ENCODE results near the gene GPRC5B.
A peak's percentile ranks its signal among the peaks of the same experiment; 100 is the strongest.

Gene GPRC5B

GRCh38 chr16:19898166-19898565 is 13.5 kb upstream of the GPRC5B start:
- DNase-seq (ENCODE audit: low read depth in 2 of 2), result no peak

- no peak for DNase-seq (ENCODE audit: low read depth in 2 of 2)
Measured at GRCh38 chr16:19896951-19897350, 12.3 kb upstream of the GPRC5B start.

- DNase-seq (ENCODE audit: low read depth in 2 of 2), result no peak
Measured at GRCh38 chr16:19894586-19894985, 9.9 kb upstream of the GPRC5B start.

GRCh38 chr16:19892902-19893301 is 8.3 kb upstream of the GPRC5B start:
- DNase-seq (ENCODE audit: low read depth in 2 of 2), result no peak

- DNase-seq (ENCODE audit: low read depth in 2 of 2), result no peak
Measured at GRCh38 chr16:19890901-19891300, 6.3 kb upstream of the GPRC5B start.

GRCh38 chr16:19888834-19889233 is 4.2 kb upstream of the GPRC5B start:
- DNase-seq (ENCODE audit: low read depth in 2 of 2), result no peak

GRCh38 chr16:19886073-19886941 is 1.7 kb upstream of the GPRC5B start:
- DNase-seq (ENCODE audit: low read depth in 2 of 2), result peak; percentile 76

GRCh38 chr16:19885451-19886072 is 914 bp upstream of the GPRC5B start:
- peak in 1 of 2 donors; percentile 8 for DNase-seq (ENCODE audit: low read depth in 2 of 2)

GRCh38 chr16:19883966-19884485 is 622 bp downstream of the GPRC5B start:
- DNase-seq (ENCODE audit: low read depth in 2 of 2), result no peak

GRCh38 chr16:19883296-19883965 is 1.2 kb downstream of the GPRC5B start:
- no peak for DNase-seq (ENCODE audit: low read depth in 2 of 2)

- DNase-seq (ENCODE audit: low read depth in 2 of 2), result no peak
Measured at GRCh38 chr16:19882646-19883045, 2.0 kb downstream of the GPRC5B start.

- no peak for DNase-seq (ENCODE audit: low read depth in 2 of 2)
Measured at GRCh38 chr16:19882186-19882585, 2.5 kb downstream of the GPRC5B start.

GRCh38 chr16:19881783-19882182 is 2.9 kb downstream of the GPRC5B start:
- no peak for DNase-seq (ENCODE audit: low read depth in 2 of 2)

GRCh38 chr16:19881028-19881427 is 3.6 kb downstream of the GPRC5B start:
- no peak for DNase-seq (ENCODE audit: low read depth in 2 of 2)

GRCh38 chr16:19879241-19879792 is 5.3 kb downstream of the GPRC5B start:
- DNase-seq (ENCODE audit: low read depth in 2 of 2), result no peak

- DNase-seq (ENCODE audit: low read depth in 2 of 2), result no peak
Measured at GRCh38 chr16:19878757-19879156, 5.9 kb downstream of the GPRC5B start.

GRCh38 chr16:19876501-19877059 is 8.1 kb downstream of the GPRC5B start:
- DNase-seq (ENCODE audit: low read depth in 2 of 2), result no peak

GRCh38 chr16:19875900-19876299 is 8.7 kb downstream of the GPRC5B start:
- no peak for DNase-seq (ENCODE audit: low read depth in 2 of 2)

- DNase-seq (ENCODE audit: low read depth in 2 of 2), result no peak
Measured at GRCh38 chr16:19874851-19875546, 9.6 kb downstream of the GPRC5B start.

- no peak for DNase-seq (ENCODE audit: low read depth in 2 of 2)
Measured at GRCh38 chr16:19874026-19874425, 10.6 kb downstream of the GPRC5B start.

GRCh38 chr16:19872935-19873334 is 11.7 kb downstream of the GPRC5B start:
- DNase-seq (ENCODE audit: low read depth in 2 of 2), result no peak

Data from stimulated activated CD4-positive, alpha-beta T cell treated with anti-CD3 and anti-CD28 coated beads, Interleukin-1b, Interleukin-23, amount 100 ng/mL, for 4 hours (primary cell).